Measurements from ENCODE around the gene TLR9.
"Not testable (repeated sequence)": the region's sequence is repeated elsewhere in the genome, so short reads cannot be mapped to it uniquely, and the experiment has no call there.

TLR9 gene

DNA sequence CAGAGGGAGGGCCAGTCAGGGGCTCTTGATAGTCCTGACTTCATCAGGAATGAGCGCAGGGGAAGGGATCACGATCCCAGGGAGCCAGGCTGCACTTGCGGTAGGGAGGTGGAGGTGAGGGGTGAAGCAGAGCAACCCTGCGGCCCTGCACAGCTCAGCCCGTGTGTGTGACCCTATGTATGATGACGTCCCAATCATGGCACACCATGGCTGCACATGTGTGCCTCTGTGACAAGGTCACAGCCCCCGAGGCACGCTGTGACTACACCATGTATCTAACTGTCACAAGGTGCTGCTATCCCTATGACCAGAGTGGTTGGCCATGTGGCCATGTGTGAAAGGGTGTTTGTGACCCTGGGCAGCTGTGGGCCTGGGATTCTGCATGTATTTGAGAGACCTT lies 40.8 kb downstream of the TLR9 start:
- H3K9me3 ChIP-seq (ENCODE audit: control insufficient read depth, low read length): no peaks in the 10 kb centered on the region
- no peak overlapping the region for H3K4me3 ChIP-seq (ENCODE audit: low read length)
- H3K36me3 ChIP-seq (ENCODE audit: control insufficient read depth, insufficient read depth, low read length, severe bottlenecking): no peaks in the 10 kb centered on the region
- DNase-seq (ENCODE audit: low read depth): no peak
- H3K27me3 ChIP-seq (replicated peaks; ENCODE audit: control insufficient read depth, insufficient read depth, low read length): no peaks in the 10 kb centered on the region
- H3K4me1 ChIP-seq (ENCODE audit: control insufficient read depth, insufficient read depth, low read length): peaks cover 13% of the 10 kb centered on the region
- no peak overlapping the region for H3K9ac ChIP-seq (ENCODE audit: low read length)

DNA sequence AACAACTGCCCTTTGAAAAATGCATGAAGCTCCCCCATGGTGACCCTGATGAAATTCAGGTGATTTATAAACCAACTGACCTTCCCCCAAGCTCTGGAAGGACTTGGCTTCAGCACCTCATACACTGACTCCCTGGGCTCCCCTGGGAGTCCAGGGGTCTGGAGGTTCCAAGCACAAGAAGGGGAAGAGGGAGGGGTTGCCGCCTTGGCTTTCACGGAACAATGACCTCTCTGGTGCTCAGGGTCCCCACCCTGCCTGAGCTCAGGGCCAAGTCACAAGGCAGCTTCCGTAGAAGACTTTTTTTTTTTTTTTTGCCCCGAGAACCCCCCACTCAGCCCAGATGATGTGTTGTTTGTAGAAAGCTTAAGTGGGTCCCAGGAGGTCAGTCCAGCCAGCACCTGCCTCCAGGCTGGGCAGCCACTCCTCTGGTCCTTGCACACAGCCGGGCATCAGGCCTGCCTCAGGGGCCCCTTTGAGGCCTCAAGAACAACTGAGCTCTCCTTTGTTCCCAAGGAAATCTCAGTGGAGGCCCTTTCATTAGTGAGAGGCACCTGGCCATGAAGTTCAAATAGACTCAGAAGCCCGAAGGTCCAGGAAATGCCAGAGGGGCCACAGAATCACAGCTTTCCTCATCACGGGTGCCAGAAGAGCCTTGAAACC lies 41.5 kb downstream of the TLR9 start:
- no peak for DNase-seq (ENCODE audit: low read depth)
- H3K9me3 ChIP-seq (ENCODE audit: control insufficient read depth, low read length): no peaks in the 10 kb centered on the region
- peaks cover 12% of the 10 kb centered on the region for H3K4me1 ChIP-seq (ENCODE audit: control insufficient read depth, insufficient read depth, low read length)
- no peak overlapping the region for H3K9ac ChIP-seq (ENCODE audit: low read length)
- no peaks in the 10 kb centered on the region for H3K36me3 ChIP-seq (ENCODE audit: control insufficient read depth, insufficient read depth, low read length, severe bottlenecking)
- H3K27me3 ChIP-seq (replicated peaks; ENCODE audit: control insufficient read depth, insufficient read depth, low read length): no peaks in the 10 kb centered on the region
- no peak overlapping the region for H3K4me3 ChIP-seq (ENCODE audit: low read length)

DNA sequence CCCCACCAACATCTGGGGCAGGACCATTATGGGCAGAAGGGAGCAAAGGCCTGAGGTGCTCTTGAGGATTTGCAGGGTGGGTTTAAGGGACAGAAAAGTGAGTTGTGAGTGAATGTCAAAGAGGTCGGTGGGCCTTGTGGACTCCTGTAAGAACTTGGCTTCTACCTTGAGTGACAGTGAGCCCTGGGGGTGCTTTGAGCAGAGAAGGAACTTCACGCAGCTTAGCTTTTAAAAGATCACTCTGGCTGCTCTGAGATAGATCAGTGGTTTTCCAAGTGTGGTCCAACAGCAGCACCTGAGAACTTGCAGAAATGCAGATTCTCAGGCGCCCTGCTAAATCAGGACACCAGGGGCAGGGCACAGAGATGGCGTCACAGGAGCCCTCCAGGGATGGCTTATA lies 42.8 kb downstream of the TLR9 start:
- no peak overlapping the region for H3K9ac ChIP-seq (ENCODE audit: low read length)
- no peaks in the 10 kb centered on the region for H3K36me3 ChIP-seq (ENCODE audit: control insufficient read depth, insufficient read depth, low read length, severe bottlenecking)
- H3K4me3 ChIP-seq (ENCODE audit: low read length): no peak overlapping the region
- no peak for DNase-seq (ENCODE audit: low read depth)
- no peaks in the 10 kb centered on the region for H3K27me3 ChIP-seq (replicated peaks; ENCODE audit: control insufficient read depth, insufficient read depth, low read length)
- H3K9me3 ChIP-seq (ENCODE audit: control insufficient read depth, low read length): no peaks in the 10 kb centered on the region
- H3K4me1 ChIP-seq (ENCODE audit: control insufficient read depth, insufficient read depth, low read length): peaks cover 21% of the 10 kb centered on the region

DNA sequence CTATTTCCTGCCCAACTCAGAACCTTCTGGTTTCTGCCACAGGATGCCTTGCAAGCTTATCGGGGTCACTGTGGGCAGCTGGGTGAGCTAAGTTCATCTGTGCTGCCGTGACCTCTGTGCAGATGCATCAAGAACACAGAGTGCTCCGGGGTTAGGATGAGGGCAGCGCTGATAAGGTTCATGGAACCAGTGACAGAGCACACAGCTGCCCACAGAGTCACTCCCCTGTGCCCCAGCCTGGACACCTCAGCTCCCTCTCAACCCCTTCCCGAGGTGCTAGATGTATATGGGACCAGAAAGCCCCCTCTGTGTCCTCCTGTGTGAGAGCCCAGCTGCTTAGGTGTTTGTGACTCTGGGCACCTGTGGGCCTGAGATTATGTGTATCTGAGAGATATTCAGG lies 43.2 kb downstream of the TLR9 start:
- H3K4me3 ChIP-seq (ENCODE audit: low read length): no peak overlapping the region
- H3K27me3 ChIP-seq (replicated peaks; ENCODE audit: control insufficient read depth, insufficient read depth, low read length): no peaks in the 10 kb centered on the region
- H3K36me3 ChIP-seq (ENCODE audit: control insufficient read depth, insufficient read depth, low read length, severe bottlenecking): no peaks in the 10 kb centered on the region
- no peaks in the 10 kb centered on the region for H3K9me3 ChIP-seq (ENCODE audit: control insufficient read depth, low read length)
- DNase-seq (ENCODE audit: low read depth): no peak
- no peak overlapping the region for H3K9ac ChIP-seq (ENCODE audit: low read length)
- peaks cover 25% of the 10 kb centered on the region for H3K4me1 ChIP-seq (ENCODE audit: control insufficient read depth, insufficient read depth, low read length)

DNA sequence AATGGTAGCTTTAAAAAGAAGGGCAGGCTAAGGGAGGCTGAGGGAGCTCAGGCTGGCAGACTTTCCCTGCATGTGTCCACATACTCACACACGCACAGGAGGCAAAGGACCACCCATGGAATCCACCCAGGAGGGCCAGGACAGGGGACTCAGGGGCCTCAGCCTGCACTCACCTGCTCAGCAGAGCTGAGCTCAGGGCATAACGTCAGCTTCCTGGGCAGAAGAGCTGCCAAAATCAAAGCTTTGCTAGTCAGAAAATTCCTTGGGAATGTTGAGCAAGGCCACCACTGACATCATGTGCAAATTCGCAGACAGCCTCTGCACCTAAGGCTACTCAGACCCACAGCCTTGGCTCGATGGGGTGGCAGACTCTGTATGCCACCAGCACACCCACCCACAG lies 43.9 kb downstream of the TLR9 start:
- H3K9me3 ChIP-seq (ENCODE audit: control insufficient read depth, low read length): no peaks in the 10 kb centered on the region
- no peak overlapping the region for H3K9ac ChIP-seq (ENCODE audit: low read length)
- peaks cover 26% of the 10 kb centered on the region for H3K4me1 ChIP-seq (ENCODE audit: control insufficient read depth, insufficient read depth, low read length)
- H3K36me3 ChIP-seq (ENCODE audit: control insufficient read depth, insufficient read depth, low read length, severe bottlenecking): no peaks in the 10 kb centered on the region
- H3K4me3 ChIP-seq (ENCODE audit: low read length): no peak overlapping the region
- H3K27me3 ChIP-seq (replicated peaks; ENCODE audit: control insufficient read depth, insufficient read depth, low read length): no peaks in the 10 kb centered on the region
- peak; percentile 53 for DNase-seq (ENCODE audit: low read depth)

DNA sequence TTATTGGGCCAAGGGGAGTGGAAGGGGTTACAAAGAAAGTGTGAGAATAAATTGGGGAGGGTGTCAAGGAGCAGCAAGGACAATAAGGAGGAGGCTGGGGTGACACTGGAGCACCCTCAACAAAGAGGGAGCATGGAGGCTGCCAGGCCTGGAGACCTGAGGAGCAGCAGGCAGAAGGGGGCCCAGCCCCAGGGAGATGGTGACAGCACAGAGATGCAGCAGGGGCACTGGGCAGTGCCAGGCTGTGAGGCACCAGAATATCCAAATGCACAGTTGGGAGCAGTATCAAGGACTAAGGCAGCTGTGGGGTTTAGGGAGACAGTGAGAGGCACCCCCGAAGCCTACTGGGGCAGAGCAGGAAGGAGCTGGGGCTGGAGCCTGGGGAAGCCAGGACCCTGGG lies 46.9 kb downstream of the TLR9 start:
- no peaks in the 10 kb centered on the region for H3K9me3 ChIP-seq (ENCODE audit: control insufficient read depth, low read length)

DNA sequence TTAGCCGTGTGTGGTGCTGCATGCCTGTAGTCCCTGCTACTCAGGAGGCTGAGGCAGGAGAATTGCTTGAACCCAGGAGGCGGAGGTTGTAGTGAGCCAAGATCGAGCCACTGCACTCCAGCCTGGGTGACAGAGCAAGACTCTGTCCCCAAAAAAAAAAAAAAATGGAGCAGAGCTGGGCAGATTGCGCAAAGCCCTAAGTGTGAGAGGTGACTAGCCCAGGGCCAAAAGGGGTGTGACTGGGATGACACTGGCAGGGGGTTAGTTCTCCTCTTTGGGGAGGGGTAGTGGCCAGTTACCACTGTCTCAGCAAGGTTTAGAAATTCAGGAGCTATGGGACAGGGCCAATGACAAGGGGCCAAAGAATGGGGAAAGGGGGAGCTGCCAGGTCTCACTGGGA lies 47.3 kb downstream of the TLR9 start:
- not testable (repeated sequence) for H3K36me3 ChIP-seq (ENCODE audit: control insufficient read depth, insufficient read depth, low read length, severe bottlenecking); H3K27me3 ChIP-seq (replicated peaks; ENCODE audit: control insufficient read depth, insufficient read depth, low read length); H3K9ac ChIP-seq (ENCODE audit: low read length); H3K4me3 ChIP-seq (ENCODE audit: low read length); H3K9me3 ChIP-seq (ENCODE audit: control insufficient read depth, low read length); DNase-seq (ENCODE audit: low read depth)
- H3K4me1 ChIP-seq (ENCODE audit: control insufficient read depth, insufficient read depth, low read length): peaks cover 30% of the 10 kb centered on the region

More for the DNA sequence above, 46.9 kb downstream of the TLR9 start:
- H3K27me3 ChIP-seq (replicated peaks; ENCODE audit: control insufficient read depth, insufficient read depth, low read length): no peaks in the 10 kb centered on the region
- DNase-seq (ENCODE audit: low read depth): no peak
- H3K4me3 ChIP-seq (ENCODE audit: low read length): no peak overlapping the region
- H3K4me1 ChIP-seq (ENCODE audit: control insufficient read depth, insufficient read depth, low read length): peaks cover 26% of the 10 kb centered on the region
- no peak overlapping the region for H3K9ac ChIP-seq (ENCODE audit: low read length)
- no peaks in the 10 kb centered on the region for H3K36me3 ChIP-seq (ENCODE audit: control insufficient read depth, insufficient read depth, low read length, severe bottlenecking)

DNA sequence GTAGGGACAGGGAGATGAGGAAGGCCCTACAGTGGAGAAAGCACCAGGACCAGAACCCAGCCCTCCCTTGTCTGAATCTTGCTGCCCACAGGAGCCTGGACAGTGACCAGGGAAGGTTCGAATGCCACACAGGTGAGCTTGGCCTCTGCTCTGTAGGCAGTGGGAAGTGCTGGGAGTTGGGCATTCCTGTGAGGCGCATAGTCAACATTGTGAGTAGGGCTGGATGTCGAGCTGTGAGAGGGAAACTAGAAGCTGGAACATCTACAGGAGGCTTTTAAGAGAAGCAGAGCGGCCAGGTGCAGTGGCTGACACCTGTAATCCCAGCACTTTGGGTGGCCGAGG lies 47.8 kb downstream of the TLR9 start:
- DNase-seq (ENCODE audit: low read depth): no peak
- H3K4me1 ChIP-seq (ENCODE audit: control insufficient read depth, insufficient read depth, low read length): peaks cover 31% of the 10 kb centered on the region

DNA sequence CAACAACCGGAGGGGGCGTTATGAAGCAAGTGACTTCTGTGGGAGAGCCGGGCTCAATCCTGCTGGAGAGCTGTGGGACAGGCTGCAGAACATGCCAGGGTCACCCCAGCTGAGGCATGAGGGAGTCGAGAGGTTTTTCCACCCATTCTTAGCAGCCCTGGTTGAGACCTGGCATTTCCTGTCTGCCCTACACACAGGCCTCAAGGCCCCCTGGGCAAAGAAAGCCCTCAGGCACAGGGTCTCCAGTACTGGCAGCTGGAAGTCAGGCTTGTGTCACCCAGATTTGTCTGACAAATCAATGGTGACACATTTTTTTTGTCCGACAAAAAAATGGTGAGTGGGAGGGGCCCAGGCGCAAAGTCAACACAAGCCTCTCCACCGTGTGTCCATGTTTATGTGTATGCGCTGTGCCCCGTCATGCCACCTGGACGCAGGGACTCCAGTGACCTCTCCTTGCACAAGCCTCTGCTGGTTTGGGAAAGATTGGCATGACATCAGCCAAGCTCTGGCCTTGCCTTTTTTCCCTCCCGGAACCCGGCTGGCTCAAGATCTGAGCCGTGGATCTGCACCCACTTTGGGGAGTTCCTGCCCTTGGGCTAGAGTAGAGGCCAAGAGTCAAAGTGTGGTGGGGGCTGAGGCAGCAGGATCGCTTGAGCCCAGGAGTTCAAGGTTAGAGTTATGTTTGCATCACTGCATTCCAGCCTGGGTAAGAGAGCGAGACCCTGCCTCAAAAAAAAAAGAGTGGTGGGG lies 48.3 kb downstream of the TLR9 start:
- H3K27me3 ChIP-seq (replicated peaks; ENCODE audit: control insufficient read depth, insufficient read depth, low read length): no peaks in the 10 kb centered on the region
- H3K4me1 ChIP-seq (ENCODE audit: control insufficient read depth, insufficient read depth, low read length): peaks cover 28% of the 10 kb centered on the region
- DNase-seq (ENCODE audit: low read depth): no peak

More for the DNA sequence above, 47.8 kb downstream of the TLR9 start:
- no peak overlapping the region for H3K4me3 ChIP-seq (ENCODE audit: low read length)
- H3K9ac ChIP-seq (ENCODE audit: low read length): no peak overlapping the region
- no peaks in the 10 kb centered on the region for H3K27me3 ChIP-seq (replicated peaks; ENCODE audit: control insufficient read depth, insufficient read depth, low read length)
- no peaks in the 10 kb centered on the region for H3K36me3 ChIP-seq (ENCODE audit: control insufficient read depth, insufficient read depth, low read length, severe bottlenecking)
- no peaks in the 10 kb centered on the region for H3K9me3 ChIP-seq (ENCODE audit: control insufficient read depth, low read length)

DNA sequence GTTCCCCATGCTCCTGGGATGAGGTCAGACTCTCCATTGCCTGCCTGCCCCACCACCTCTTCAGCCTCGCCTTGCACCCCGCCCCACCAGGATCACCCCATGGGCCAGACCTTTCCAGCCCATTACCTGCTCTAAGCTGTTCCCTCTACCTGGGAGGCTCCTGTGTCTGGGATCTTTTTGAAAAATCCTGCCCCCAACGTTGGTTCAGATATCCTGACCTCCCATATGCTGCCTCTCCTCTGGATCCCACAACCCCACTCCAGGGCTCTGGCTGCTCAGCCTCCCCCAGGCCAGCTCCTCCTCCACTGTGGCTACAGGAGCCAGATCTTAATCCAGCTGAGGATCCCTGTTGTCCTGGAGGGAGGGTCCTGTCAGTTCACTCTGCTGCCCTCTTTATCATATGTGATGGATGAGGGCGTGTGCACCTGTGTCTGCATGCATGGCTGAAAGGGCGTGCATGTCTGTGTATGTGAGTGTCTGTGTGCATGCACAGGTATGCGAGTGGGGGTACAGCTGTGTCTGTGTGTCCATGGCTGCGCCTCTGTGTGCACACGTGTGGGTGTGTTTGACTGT lies 49.2 kb downstream of the TLR9 start:
- no peak for DNase-seq (ENCODE audit: low read depth)
- Histone ChIP-seq H3K9me3 (ENCODE audit: control insufficient read depth, low read length) (no peaks in the 10 kb centered on the region), H3K36me3 (ENCODE audit: control insufficient read depth, insufficient read depth, low read length, severe bottlenecking) (no peaks in the 10 kb centered on the region), H3K4me3 (ENCODE audit: low read length) (no peak overlapping the region), H3K9ac (ENCODE audit: low read length) (no peak overlapping the region), H3K27me3 (replicated peaks; ENCODE audit: control insufficient read depth, insufficient read depth, low read length) (no peaks in the 10 kb centered on the region), H3K4me1 (ENCODE audit: control insufficient read depth, insufficient read depth, low read length) (peaks cover 26% of the 10 kb centered on the region)

More for the DNA sequence above, 48.3 kb downstream of the TLR9 start:
- no peaks in the 10 kb centered on the region for H3K9me3 ChIP-seq (ENCODE audit: control insufficient read depth, low read length)
- no peak overlapping the region for H3K4me3 ChIP-seq (ENCODE audit: low read length)
- no peaks in the 10 kb centered on the region for H3K36me3 ChIP-seq (ENCODE audit: control insufficient read depth, insufficient read depth, low read length, severe bottlenecking)
- no peak overlapping the region for H3K9ac ChIP-seq (ENCODE audit: low read length)

DNA sequence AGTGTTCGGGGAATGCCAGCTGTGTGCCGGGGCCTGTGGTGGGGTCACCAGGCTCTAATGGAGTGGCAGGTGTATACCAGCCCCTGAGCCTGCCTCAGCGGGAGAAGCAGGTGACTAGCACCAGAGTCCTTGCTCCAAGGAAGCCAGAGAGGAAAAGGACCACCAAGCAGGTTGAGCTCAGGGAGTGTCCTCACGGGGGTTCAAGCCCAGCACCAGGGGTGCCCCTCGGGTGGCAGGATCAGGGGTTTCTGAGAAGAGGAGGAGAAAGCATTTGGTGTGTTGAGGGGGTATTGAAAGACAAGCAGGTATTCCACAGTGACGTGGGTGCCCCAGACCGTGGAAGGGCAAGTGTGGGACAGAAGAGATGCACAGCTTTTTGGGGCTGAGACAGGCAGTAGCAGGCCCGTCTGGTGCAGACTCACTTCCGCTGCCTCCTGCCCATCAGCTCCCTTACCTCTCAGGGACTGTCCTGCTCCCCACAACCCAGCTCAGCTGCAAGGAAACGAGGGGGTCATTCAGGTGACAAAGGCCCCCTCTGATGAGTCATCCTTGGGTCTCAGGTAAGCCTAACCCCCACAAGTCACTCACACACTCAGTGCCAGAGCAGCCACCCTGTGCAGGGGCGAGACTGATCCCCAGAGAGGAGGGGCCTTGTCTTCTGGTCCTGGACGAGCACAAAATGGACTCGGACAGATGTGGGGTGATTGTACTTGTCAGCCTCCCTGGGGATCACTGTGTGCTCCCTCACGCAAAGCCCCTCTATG lies 49.8 kb downstream of the TLR9 start:
- no peak for DNase-seq (ENCODE audit: low read depth)
- H3K36me3 ChIP-seq (ENCODE audit: control insufficient read depth, insufficient read depth, low read length, severe bottlenecking): no peaks in the 10 kb centered on the region
- H3K4me1 ChIP-seq (ENCODE audit: control insufficient read depth, insufficient read depth, low read length): peaks cover 27% of the 10 kb centered on the region
- H3K9me3 ChIP-seq (ENCODE audit: control insufficient read depth, low read length): no peaks in the 10 kb centered on the region
- no peak overlapping the region for H3K9ac ChIP-seq (ENCODE audit: low read length)
- no peak overlapping the region for H3K4me3 ChIP-seq (ENCODE audit: low read length)
- H3K27me3 ChIP-seq (replicated peaks; ENCODE audit: control insufficient read depth, insufficient read depth, low read length): no peaks in the 10 kb centered on the region

Measured in adipocyte (in vitro differentiated cells).